Omental fat pad (tissue), 4 donors: ENCODE measurements around the gene DACT2. TPM values are rescaled to one million over a fixed set of nuclear protein-coding genes. Genes with fewer than 3 reads are reported as not detected.
A peak's percentile ranks its signal among the peaks of the same experiment; 100 is the strongest.

Experiments
- ATAC-seq: fragments of 150-250 bp; one replicate; pipeline ENCODE4 v1.9.1; 2016; ENCODE audit warnings: mild to moderate bottlenecking, moderate library complexity; ENCODE audit not compliant: low FRiP score
- DNase-seq: peaks from one replicate; pipeline ENCODE4 v3.0.0-alpha.2; 2019; ENCODE audit warnings: low spot score
- CTCF ChIP-seq, 3 donors: fragments of 450-650 bp; IDR thresholded peaks; one replicate each; pipeline ENCODE4 v1.5.1; 2016 to 2017; ENCODE audit warnings: antibody characterized with exemption in 3 of 3, mild to moderate bottlenecking in 3 of 3, moderate library complexity in 2 of 3
- total RNA-seq, 4 donors: library from RNA; depleted of rRNA; stranded (reverse); fragments of >200 nt; gene quantifications; one replicate each; pipeline ENCODE4 v1.1.0, GENCODE V29; 2016

DACT2 gene
- total RNA-seq, 4 donors from 2014 or later: 0.63 to 3.9 (median 2.3) TPM

- no peak for TF ChIP-seq CTCF (IDR thresholded peaks at IDR 0.05)
- DNase-seq: no peak
- ATAC-seq: peak; percentile 29
Measured at GRCh38 chr6:168299541-168300511, 19.8 kb downstream of the DACT2 start.

GRCh38 chr6:168297643-168298042 lies 21.9 kb downstream of the DACT2 start:
- no peak for TF ChIP-seq CTCF (IDR thresholded peaks at IDR 0.05)
- DNase-seq (no peak), ATAC-seq (no peak)

GRCh38 chr6:168294901-168295300 lies 24.7 kb downstream of the DACT2 start:
- no peak for ATAC-seq
- DNase-seq: no peak

GRCh38 chr6:168293636-168294530 lies 25.7 kb downstream of the DACT2 start:
- DNase-seq (no peak), ATAC-seq (no peak)
- no peak for TF ChIP-seq CTCF (IDR thresholded peaks at IDR 0.05)

More at GRCh38 chr6:168294901-168295300, 24.7 kb downstream of the DACT2 start:
- TF ChIP-seq CTCF (IDR thresholded peaks at IDR 0.05): no peak

- no peak for TF ChIP-seq CTCF (IDR thresholded peaks at IDR 0.05)
- DNase-seq: no peak
- no peak for ATAC-seq
Measured at GRCh38 chr6:168292826-168293225, 26.8 kb downstream of the DACT2 start.

- no peak for TF ChIP-seq CTCF (IDR thresholded peaks at IDR 0.05)
- ATAC-seq: no peak
- DNase-seq: no peak
Measured at GRCh38 chr6:168291450-168291849, 28.1 kb downstream of the DACT2 start.
